ENCODE measurements around the gene MTA2.
"Not testable (repeated sequence)": the region's sequence is repeated elsewhere in the genome, so short reads cannot be mapped to it uniquely, and the experiment has no call there.

The MTA2 gene

GRCh38 chr11:62565100-62565802 lies 36.4 kb downstream of the MTA2 start:
- DNase-seq: no peak

- DNase-seq: not testable (repeated sequence)
Observed at GRCh38 chr11:62561677-62562230, 39.9 kb downstream of the MTA2 start.

- DNase-seq: no peak
Observed at GRCh38 chr11:62560566-62561103, 41.0 kb downstream of the MTA2 start.

GRCh38 chr11:62559626-62560025 lies 42.0 kb downstream of the MTA2 start:
- not testable (repeated sequence) for DNase-seq

GRCh38 chr11:62559204-62559603 lies 42.5 kb downstream of the MTA2 start:
- no peak for DNase-seq

- DNase-seq: no peak
Observed at GRCh38 chr11:62558669-62559068, 43.0 kb downstream of the MTA2 start.

- no peak for DNase-seq
Observed at GRCh38 chr11:62556875-62557631, 44.6 kb downstream of the MTA2 start.

GRCh38 chr11:62556108-62556874 lies 45.4 kb downstream of the MTA2 start:
- DNase-seq: no peak

GRCh38 chr11:62555464-62556107 lies 46.1 kb downstream of the MTA2 start:
- DNase-seq: no peak

GRCh38 chr11:62554387-62555167 lies 47.1 kb downstream of the MTA2 start:
- peak; percentile 22 for DNase-seq

GRCh38 chr11:62553839-62554361 lies 47.8 kb downstream of the MTA2 start:
- DNase-seq: no peak

GRCh38 chr11:62553080-62553838 lies 48.4 kb downstream of the MTA2 start:
- no peak for DNase-seq

GRCh38 chr11:62552485-62553079 lies 49.1 kb downstream of the MTA2 start:
- DNase-seq: no peak

GRCh38 chr11:62550478-62550877 lies 51.2 kb downstream of the MTA2 start:
- DNase-seq: not testable (repeated sequence)

- no peak for DNase-seq
Observed at GRCh38 chr11:62548545-62549335, 52.9 kb downstream of the MTA2 start.

- DNase-seq: no peak
Observed at GRCh38 chr11:62547691-62548281, 53.9 kb downstream of the MTA2 start.

GRCh38 chr11:62546929-62547625 lies 54.6 kb downstream of the MTA2 start:
- no peak for DNase-seq

- DNase-seq: no peak
Observed at GRCh38 chr11:62546244-62546928, 55.3 kb downstream of the MTA2 start, which contains the start of gene AHNAK. Gene AHNAK (minus strand): TSS chr11:62546806. CDS start chr11:62536098, 10,708 bp downstream.

Measured in NCI-H1694 (cell line).